Raji (cell line): ENCODE data around the gene LCOR.

Experiments
- POLR2A ChIP-seq: IDR thresholded peaks from 2 replicates; pipeline ENCODE4 v1.6.1; 2011; ENCODE audit warnings: low read depth, low read length, control low read depth; ENCODE audit not compliant: insufficient read depth

Gene LCOR

DNA sequence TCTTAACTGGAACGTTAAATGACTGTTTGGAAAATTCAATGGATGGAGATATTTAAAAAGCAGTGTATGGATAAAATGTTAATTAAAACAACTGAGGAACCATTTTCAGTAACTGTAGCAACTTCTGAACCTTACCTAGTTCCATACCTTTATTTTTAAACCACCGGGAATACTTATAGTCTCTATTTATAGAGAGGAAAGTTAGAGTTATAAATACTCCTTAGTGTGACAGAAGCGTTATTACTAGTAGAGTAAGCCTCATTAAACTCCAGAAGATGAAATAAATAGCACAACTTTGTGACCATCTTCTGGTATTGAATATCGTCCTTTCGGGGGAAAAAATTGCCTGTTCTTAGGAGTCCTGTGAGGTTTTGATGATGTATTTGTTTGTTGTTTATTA is 114.9 kb downstream of the LCOR start:
- no peak for TF ChIP-seq POLR2A

DNA sequence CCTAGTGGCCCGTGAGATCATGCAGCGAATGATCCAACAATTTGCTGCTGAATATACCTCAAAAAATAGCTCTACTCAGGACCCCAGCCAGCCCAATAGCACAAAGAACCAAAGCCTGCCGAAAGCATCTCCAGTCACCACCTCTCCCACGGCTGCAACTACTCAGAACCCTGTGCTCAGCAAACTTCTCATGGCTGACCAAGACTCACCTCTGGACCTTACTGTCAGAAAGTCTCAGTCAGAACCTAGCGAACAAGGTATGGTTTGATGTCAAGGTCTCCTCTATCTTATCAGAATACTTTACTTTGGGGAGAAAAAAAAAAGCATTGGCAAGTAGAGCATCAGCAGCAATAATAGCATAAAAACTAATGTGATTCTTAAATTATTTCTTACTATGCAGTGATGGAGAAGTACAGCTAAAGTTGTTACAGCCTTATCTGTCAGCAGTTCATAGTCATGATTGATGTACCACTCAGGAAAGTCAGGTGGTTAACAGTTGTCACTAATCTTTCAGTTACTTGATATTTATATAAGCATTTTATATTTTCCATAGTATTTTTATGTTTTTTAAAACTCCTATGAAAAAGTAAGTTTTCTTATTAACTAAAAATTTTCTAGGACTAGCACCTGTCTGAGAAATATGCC is 117.1 kb downstream of the LCOR start:
- no peak for TF ChIP-seq POLR2A

DNA sequence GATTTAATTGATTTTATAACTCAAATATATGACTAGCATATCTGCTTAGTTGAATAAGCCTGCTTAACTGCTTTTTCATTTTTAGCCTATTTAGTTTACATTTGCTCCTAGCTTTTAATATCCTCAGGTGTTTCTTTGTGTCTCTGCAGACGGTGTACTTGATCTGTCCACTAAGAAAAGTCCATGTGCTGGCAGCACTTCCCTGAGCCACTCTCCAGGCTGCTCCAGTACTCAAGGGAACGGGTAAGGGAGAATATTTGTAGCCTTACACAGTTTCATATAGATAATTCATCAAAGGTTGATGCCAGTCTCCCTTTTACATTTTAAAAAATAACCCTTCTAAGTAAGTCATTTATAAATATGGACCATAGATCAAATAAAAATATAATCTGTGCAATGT is 119.9 kb downstream of the LCOR start:
- no peak for TF ChIP-seq POLR2A

DNA sequence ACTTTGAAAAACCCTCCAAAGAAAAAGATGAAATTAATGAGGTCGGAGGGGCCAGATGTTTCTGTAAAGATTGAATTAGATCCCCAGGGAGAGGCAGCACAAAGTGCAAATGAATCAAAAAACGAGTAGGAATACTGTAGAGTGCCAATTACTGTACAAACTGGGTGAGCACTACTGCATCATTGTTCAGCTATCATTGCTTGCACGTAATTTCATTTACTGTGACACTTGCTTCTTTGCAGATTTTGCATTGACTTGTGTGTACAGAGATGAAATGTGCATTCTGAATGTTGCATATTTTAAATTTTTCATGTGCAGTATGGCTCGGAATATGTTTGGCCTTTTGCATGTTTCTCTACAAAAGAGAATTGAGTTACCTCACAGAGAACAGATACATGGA is 123.7 kb downstream of the LCOR start:
- TF ChIP-seq POLR2A = no peak

DNA sequence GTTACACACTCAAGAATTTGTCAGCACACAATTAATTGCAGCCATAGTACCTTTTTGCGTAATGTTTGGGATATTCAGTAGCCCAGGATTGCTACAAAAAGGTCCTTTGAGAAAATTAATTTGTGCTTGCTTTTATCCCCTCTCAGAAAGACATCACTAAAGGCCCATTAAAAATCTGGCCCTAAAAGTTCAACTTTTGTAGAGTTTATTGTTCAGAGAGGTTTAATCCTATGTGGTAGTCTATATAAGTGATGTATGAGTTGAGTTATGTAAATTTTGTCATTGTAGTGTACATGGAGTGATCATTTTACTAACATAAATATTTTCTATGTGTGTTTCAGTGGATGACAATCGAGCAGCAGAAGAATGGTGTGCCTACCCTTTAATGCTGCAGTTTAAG is 126.0 kb downstream of the LCOR start:
- no peak for TF ChIP-seq POLR2A

DNA sequence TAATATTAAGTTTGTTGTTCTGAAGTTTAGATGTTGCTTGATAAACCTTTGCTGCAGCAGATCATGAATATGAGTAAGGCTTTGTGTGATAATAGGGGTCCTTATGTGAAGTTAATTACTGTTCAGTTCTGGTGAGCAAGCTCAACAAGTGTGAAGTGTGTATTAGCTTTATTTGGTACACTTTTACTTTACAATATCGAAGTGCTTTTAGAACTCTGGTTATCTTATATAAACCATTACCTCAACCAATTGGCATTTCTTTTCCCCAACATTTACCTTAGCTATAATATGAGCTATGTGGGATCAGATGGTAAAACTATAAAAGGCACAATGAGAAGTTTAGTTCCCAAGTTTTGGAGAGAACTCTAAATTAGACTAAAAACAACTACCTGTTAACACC is 127.6 kb downstream of the LCOR start:
- TF ChIP-seq POLR2A = no peak

DNA sequence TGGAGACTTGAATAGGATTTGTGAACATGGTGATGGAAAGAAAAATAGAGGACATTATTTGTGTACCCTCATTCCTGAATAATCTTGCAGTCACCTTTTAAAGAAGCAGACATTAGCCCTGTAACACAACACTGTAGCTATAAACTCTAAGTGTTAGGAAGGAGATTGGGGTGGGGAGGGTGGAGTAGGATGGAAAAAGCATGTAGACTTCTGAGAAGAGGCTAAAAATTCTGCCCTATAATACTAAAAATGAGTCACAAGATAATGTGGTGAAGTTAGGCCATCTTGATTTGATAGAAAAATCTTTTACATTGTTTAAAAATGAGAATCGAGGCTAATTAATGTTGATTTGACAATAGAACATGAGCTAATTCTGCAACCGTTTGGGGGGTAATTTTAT is 128.8 kb downstream of the LCOR start:
- no peak for TF ChIP-seq POLR2A

DNA sequence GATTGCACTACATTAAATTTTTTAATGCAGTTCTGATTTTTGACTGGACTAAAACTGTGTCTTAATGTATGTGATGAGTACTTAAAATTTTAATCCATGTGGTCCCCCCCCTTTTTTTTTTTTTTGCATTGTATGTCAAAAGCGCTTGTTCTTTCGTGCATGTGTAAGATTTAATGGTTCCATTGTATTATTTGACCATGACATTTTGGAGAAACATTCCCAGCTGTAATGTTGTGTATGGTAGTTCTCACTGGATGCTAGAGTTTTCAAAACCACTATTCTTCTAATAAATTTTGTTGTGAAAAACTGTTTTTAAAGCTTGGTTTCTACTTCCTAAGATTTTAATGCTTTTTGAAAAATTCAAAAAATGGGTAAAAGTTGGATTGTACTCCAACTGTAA is 132.0 kb downstream of the LCOR start:
- no peak for TF ChIP-seq POLR2A

DNA sequence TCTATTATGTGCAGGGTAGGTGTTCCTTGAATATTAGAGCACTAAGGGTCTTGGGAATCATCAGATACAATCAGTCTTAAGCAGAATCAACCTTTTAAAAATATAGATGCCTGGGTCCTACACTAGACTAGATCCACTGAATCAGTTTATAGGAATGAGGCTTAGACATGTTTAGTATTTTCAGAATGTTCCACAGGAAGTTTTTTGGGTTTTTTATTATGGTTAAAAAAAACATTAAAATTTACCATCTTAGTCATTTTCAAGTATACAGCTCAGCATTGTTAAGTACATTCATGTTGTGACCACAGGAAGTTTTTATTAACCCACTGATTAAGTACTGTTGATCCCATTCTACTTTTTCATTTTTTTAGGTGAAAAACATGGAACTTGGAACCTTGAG is 135.7 kb downstream of the LCOR start:
- no peak for TF ChIP-seq POLR2A

DNA sequence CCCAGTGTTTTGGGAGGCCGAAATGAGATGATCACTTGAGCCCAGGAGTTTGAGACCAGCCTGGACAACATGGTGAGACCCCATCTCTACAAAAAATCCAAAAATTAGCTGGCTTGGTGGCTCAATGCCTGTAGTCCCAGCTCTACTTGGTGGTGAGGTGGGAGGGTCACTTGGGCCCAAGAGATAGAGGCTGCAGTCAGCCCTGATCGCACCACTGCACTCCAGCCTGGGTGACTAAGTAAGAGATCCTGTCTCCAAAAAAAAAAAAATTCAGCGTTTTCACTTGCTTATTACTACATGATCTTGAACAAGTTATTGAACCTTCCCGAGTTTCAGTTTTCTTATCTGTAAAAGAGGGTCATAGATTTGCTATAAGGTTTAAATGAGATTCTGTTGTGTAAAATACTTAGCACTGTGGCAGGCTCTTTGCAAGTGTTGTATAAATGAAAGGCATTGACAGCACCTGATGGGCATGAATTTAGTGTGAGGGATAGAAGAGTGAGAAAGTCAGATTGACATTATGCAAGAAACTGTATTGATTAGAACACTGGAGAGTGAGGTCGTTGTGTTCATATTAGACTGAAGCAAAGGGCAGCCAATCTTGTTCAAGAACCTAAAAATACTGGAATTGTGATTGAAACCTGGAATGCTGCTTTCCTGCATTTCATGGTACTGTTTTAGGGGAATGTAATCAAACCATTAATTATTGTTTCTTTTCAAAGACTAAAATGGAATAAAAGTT is 136.8 kb downstream of the LCOR start:
- no peak for TF ChIP-seq POLR2A

DNA sequence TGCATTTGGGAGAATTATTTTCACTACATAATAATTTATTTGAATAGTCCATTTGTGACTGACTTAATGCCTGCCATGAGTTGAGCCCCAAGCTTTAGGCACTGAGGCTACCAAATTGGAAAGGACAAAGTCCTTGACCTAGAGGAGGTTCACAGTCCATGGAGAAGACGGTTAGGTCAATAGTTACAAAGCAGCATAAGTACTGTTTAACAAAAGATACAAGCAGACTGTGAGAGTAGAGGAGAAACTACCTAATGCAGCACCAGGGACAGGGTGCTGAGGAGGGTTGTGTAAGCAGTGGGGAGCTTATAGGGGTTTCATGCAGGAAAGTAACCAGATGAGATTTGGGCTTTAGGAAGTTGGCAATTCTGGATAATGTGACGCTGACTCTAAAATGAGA is 139.2 kb downstream of the LCOR start:
- TF ChIP-seq POLR2A = no peak

DNA sequence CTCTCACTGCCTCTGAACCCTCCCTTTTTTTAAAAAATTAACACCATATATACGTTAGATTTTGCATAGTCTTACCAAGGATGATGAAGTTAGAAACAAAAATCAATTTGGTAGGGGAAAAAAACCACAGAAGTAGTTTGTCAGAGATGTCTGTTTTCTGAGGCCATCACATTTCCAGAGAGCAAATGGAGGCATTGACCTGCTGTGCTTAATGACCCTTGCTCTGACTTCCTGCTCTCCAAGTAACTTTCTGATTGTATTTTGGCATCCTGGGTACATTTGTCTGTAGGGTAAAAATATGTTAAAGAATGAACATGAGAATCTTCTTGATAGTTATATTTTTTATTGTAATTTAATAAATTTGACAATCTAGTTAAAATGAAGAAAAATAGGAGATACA is 140.2 kb downstream of the LCOR start:
- no peak for TF ChIP-seq POLR2A

DNA sequence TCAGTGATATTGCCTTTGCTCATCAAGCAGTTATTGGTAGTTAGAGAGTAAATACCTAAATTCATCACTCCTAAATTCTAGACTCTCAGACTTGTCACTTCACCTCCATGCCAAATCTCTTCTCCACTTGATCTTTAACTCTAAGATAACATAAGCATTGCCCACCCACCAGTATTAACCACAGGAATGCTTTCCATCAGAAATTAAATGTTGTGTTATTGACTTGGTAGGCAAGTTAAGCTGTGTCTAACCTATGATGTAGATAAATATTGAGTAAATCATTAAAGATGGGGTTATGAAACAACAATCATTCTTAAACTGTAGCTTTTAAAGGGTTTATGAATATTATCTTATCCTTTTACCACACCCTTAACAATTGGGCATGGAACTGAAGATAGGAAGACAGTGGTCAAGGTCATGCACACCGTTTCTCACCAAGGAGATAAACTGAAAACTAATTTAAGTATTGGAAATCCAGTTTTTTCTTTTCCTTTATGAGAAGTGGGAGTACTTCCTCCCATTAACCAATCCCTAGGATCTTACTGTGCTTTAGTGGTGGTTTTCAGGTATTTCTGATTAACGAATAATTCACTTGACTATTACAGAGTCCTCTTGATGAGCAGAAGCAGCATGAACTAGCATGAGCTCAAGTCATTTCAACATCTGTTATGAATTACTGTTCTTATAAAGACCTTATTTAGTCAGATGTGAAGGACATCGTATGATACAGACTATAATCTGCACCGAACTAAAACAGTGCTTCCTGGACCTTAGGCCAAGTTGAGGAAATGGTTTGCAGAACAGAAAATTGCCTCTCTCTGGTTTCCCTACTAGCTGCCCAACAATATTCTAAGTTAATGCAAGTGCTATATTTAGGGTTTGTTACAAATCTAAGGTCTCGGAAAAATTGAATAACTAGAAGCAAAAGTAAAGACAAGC is 142.0 kb downstream of the LCOR start:
- TF ChIP-seq POLR2A = no peak

DNA sequence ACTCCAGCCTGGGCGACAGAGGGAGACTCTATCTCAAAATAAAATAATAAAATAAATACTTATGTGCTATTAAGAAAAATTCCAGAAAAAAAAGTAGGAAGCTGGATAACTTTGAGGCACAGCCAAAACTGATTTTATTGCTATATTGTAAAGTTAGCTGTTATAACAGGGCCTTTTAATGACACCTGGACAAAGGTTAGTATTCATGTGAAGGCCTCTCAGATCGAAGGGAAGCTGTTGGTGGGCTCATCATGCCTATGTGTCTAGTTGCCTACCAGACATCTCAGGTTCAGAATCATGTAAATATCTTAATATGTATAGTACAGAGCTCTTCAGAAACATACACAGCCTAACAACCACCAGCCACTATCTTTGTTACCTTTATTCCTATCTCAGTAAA is 143.0 kb downstream of the LCOR start:
- TF ChIP-seq POLR2A = no peak

DNA sequence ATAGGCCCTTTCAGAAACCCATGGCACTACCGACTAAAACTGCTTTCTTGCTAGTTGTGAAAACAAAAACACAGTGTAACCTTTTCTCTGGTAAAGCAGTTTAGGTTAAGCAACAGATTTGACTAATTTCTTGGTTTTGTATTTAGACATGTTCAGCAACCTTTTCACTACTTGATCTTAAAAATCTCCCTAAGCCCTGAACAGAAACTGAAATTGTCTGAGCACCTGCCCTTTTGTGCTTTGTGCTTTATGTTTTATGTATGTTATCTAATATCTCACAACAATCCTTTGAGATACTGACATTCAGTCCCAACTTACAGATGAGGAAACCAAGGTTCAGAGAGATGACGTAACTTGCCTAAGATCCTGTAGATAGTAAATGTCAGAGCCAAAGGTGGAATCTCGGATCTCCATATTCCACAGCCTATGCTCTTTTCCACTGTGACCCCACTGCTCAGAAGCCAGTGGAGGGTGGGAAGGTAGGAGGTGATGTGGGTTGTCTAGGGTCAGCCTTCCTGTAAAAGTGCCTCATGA is 146.6 kb downstream of the LCOR start:
- no peak for TF ChIP-seq POLR2A
